HepG2 (cell line): ENCODE data around the gene EXOC3L4. TPM values are rescaled to one million over a fixed set of nuclear protein-coding genes. Genes with fewer than 3 reads are reported as not detected.

ENCODE experiments used
- AHR ChIP-seq: IDR thresholded peaks from 2 replicates; pipeline ENCODE4 v1.6.1; 2018; ENCODE audit warnings: missing genetic modification reagents, missing compliant biosample characterization
- POLR2AphosphoS2 ChIP-seq: IDR thresholded peaks from 2 replicates; pipeline ENCODE4 v1.6.1; 2011; ENCODE audit warnings: low read depth, low read length, improper control_type of control experiment
- RXRB ChIP-seq: IDR thresholded peaks from 2 replicates; pipeline ENCODE4 v1.6.1; 2016; ENCODE audit warnings: borderline replicate concordance, missing genetic modification reagents, missing compliant biosample characterization
- SMC3 ChIP-seq: IDR thresholded peaks from 2 replicates; pipeline ENCODE4 v1.6.1; 2011; ENCODE audit warnings: low read length, improper control_type of control experiment
- ZNF263 ChIP-seq: sonication (generic); formaldehyde crosslinking; IDR thresholded peaks from 2 replicates; pipeline ENCODE4 v1.4.0; 2020; ENCODE audit warnings: missing genetic modification reagents
- ZNF773 ChIP-seq: sonication (generic); formaldehyde crosslinking; IDR thresholded peaks from 2 replicates; pipeline ENCODE4 v1.4.0; 2020; ENCODE audit warnings: missing genetic modification reagents, borderline replicate concordance
- polyA plus RNA-seq, 8 experiments: library from polyadenylated mRNA; depleted of rRNA in 3 of 8; stranded (reverse) in 7 of 8; unstranded in 1 of 8; fragments of >200 nt; fragmentation: Illumina TruSeq in 4 of 8; extraction: Trizol in 4 of 8; gene quantifications; 2 replicates each; pipeline versions ENCODE4 v1.2.1 to v1.2.3, GENCODE V29; 2011 to 2016; ENCODE audit warnings: low read depth in 4 of 8, missing spikeins in 1 of 8, mixed read lengths in 1 of 8; ENCODE audit not compliant: insufficient read depth in 1 of 8
- total RNA-seq, 5 experiments: library from RNA; depleted of rRNA; stranded (reverse); fragments of >200 nt; fragmentation: Illumina TruSeq; extraction: Trizol; gene quantifications; 2 replicates each; pipeline ENCODE4 v1.2.3, GENCODE V29; 2016; ENCODE audit warnings: low read depth in 1 of 5
- TF ChIP-seq, protein P1 (sequence below): sonication (generic); formaldehyde crosslinking; IDR thresholded peaks from 2 replicates; pipeline ENCODE4 v1.5.0; 2020; ENCODE audit warnings: mild to moderate bottlenecking, missing genetic modification reagents, borderline replicate concordance
- TF ChIP-seq, protein P2 (sequence below): sonication (generic); formaldehyde crosslinking; IDR thresholded peaks from 2 replicates; pipeline ENCODE4 v1.9.0; 2022; ENCODE audit warnings: missing genetic modification reagents, mild to moderate bottlenecking, borderline replicate concordance
- TF ChIP-seq, protein P3 (sequence below): sonication (generic); formaldehyde crosslinking; IDR thresholded peaks from 2 replicates; pipeline ENCODE4 v1.4.0; 2020; ENCODE audit warnings: mild to moderate bottlenecking, missing genetic modification reagents
- TF ChIP-seq, protein P4 (sequence below): sonication (generic); formaldehyde crosslinking; IDR thresholded peaks from 2 replicates; pipeline ENCODE4 v1.5.0; 2020; ENCODE audit warnings: mild to moderate bottlenecking, missing genetic modification reagents, moderate library complexity

The EXOC3L4 gene
- total and polyA plus RNA-seq, 2 of the 13 experiments (the other 11 are each of a cell fraction or from before 2014, with no cell fraction given) = 11.8 to 27.0 TPM

- TF ChIP-seq, protein P1, sequence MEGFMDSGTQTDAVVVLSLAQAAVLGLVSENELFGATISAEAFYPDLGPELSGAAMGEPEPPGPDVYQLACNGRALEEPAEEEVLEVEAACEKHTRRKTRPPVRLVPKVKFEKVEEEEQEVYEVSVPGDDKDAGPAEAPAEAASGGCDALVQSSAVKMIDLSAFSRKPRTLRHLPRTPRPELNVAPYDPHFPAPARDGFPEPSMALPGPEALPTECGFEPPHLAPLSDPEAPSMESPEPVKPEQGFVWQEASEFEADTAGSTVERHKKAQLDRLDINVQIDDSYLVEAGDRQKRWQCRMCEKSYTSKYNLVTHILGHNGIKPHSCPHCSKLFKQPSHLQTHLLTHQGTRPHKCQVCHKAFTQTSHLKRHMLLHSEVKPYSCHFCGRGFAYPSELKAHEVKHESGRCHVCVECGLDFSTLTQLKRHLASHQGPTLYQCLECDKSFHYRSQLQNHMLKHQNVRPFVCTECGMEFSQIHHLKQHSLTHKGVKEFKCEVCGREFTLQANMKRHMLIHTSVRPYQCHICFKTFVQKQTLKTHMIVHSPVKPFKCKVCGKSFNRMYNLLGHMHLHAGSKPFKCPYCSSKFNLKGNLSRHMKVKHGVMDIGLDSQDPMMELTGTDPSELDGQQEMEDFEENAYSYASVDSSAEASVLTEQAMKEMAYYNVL (CRISPR knock-in tag) = peak; percentile 77; the same call in 1 of the 2 replicates
- TF ChIP-seq AHR (CRISPR knock-in tag) (no peak), ZNF773 (CRISPR knock-in tag) (no peak), SMC3 (peak; percentile 68), ZNF263 (CRISPR knock-in tag) (peak; percentile 66; the same call in 1 of the 2 replicates), POLR2AphosphoS2 (no peak), RXRB (CRISPR knock-in tag) (0 out of 2 replicates have a peak, but pooled peaks have one; percentile 24)
- TF ChIP-seq, protein P2, sequence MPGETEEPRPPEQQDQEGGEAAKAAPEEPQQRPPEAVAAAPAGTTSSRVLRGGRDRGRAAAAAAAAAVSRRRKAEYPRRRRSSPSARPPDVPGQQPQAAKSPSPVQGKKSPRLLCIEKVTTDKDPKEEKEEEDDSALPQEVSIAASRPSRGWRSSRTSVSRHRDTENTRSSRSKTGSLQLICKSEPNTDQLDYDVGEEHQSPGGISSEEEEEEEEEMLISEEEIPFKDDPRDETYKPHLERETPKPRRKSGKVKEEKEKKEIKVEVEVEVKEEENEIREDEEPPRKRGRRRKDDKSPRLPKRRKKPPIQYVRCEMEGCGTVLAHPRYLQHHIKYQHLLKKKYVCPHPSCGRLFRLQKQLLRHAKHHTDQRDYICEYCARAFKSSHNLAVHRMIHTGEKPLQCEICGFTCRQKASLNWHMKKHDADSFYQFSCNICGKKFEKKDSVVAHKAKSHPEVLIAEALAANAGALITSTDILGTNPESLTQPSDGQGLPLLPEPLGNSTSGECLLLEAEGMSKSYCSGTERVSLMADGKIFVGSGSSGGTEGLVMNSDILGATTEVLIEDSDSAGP (CRISPR knock-in tag) = no peak
- TF ChIP-seq, protein P3, sequence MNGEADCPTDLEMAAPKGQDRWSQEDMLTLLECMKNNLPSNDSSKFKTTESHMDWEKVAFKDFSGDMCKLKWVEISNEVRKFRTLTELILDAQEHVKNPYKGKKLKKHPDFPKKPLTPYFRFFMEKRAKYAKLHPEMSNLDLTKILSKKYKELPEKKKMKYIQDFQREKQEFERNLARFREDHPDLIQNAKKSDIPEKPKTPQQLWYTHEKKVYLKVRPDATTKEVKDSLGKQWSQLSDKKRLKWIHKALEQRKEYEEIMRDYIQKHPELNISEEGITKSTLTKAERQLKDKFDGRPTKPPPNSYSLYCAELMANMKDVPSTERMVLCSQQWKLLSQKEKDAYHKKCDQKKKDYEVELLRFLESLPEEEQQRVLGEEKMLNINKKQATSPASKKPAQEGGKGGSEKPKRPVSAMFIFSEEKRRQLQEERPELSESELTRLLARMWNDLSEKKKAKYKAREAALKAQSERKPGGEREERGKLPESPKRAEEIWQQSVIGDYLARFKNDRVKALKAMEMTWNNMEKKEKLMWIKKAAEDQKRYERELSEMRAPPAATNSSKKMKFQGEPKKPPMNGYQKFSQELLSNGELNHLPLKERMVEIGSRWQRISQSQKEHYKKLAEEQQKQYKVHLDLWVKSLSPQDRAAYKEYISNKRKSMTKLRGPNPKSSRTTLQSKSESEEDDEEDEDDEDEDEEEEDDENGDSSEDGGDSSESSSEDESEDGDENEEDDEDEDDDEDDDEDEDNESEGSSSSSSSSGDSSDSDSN (CRISPR knock-in tag) = no peak
- TF ChIP-seq, protein P4, sequence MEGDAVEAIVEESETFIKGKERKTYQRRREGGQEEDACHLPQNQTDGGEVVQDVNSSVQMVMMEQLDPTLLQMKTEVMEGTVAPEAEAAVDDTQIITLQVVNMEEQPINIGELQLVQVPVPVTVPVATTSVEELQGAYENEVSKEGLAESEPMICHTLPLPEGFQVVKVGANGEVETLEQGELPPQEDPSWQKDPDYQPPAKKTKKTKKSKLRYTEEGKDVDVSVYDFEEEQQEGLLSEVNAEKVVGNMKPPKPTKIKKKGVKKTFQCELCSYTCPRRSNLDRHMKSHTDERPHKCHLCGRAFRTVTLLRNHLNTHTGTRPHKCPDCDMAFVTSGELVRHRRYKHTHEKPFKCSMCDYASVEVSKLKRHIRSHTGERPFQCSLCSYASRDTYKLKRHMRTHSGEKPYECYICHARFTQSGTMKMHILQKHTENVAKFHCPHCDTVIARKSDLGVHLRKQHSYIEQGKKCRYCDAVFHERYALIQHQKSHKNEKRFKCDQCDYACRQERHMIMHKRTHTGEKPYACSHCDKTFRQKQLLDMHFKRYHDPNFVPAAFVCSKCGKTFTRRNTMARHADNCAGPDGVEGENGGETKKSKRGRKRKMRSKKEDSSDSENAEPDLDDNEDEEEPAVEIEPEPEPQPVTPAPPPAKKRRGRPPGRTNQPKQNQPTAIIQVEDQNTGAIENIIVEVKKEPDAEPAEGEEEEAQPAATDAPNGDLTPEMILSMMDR (CRISPR knock-in tag) = peak; percentile 92
Measured at GRCh38 chr14:103078420-103078749, 16.1 kb upstream of the EXOC3L4 start (continued).
